PC-9 (cell line): ENCODE data around the gene DGKE.

ENCODE experiments used
- CTCF ChIP-seq: fragments of 200-600 bp; sonication (generic); conservative IDR thresholded peaks from 2 replicates; pipeline ENCODE4 v1.6.1; 2017; ENCODE audit warnings: mixed run types, antibody characterized with exemption, mild to moderate bottlenecking, moderate library complexity
- EZH2 ChIP-seq: fragments of 200-600 bp; sonication (generic); IDR thresholded peaks from 2 replicates; pipeline ENCODE4 v1.8.0; 2017; ENCODE audit warnings: antibody characterized with exemption, low read depth

- TF ChIP-seq CTCF (no peak), EZH2 (no peak)
Observed at GRCh38 chr17:56870081-56870651, 36.2 kb downstream of the DGKE start.
